ENCODE data around the gene RAB36.

RAB36 gene

GRCh38 chr22:23190526-23190925 lies 45.2 kb downstream of the RAB36 start:
- no peak for TF ChIP-seq CREB1 (IDR thresholded peaks at IDR 0.05; ENCODE audit: low read depth)
- TF ChIP-seq MAX (IDR thresholded peaks at IDR 0.05): no peak
- no peak for TF ChIP-seq FOXM1 (IDR thresholded peaks at IDR 0.05; ENCODE audit: borderline replicate concordance, low read depth)
- no peak for TF ChIP-seq TCF12 (IDR thresholded peaks at IDR 0.05; ENCODE audit: low read depth)
- no peak for TF ChIP-seq CEBPB (IDR thresholded peaks at IDR 0.05)
- TF ChIP-seq EP300 (IDR thresholded peaks at IDR 0.05; ENCODE audit: borderline replicate concordance): no peak
- TF ChIP-seq TAF1 (IDR thresholded peaks at IDR 0.05; ENCODE audit: low read depth): no peak

GRCh38 chr22:23192133-23192532 lies 46.9 kb downstream of the RAB36 start:
- TF ChIP-seq USF1 (IDR thresholded peaks at IDR 0.05) (peak; percentile 78), ZBTB7A (IDR thresholded peaks at IDR 0.05; ENCODE audit: low read depth) (no peak), TCF12 (IDR thresholded peaks at IDR 0.05; ENCODE audit: low read depth) (peak; percentile 95), RAD21 (IDR thresholded peaks at IDR 0.05; ENCODE audit: low read depth) (no peak), TEAD4 (IDR thresholded peaks at IDR 0.05) (peak; percentile 65; the same call in 1 of the 2 replicates), EGR1 (IDR thresholded peaks at IDR 0.05) (peak; percentile 96), TAF1 (IDR thresholded peaks at IDR 0.05; ENCODE audit: low read depth) (no peak), CREB1 (IDR thresholded peaks at IDR 0.05; ENCODE audit: low read depth) (no peak), EP300 (IDR thresholded peaks at IDR 0.05; ENCODE audit: borderline replicate concordance) (peak; percentile 88), REST (IDR thresholded peaks at IDR 0.05; ENCODE audit: low read depth) (no peak), FOXM1 (IDR thresholded peaks at IDR 0.05; ENCODE audit: borderline replicate concordance, low read depth) (no peak), NFIC (IDR thresholded peaks at IDR 0.05) (peak; percentile 82), CEBPB (IDR thresholded peaks at IDR 0.05) (no peak), MAX (IDR thresholded peaks at IDR 0.05) (peak; percentile 75), YY1 (IDR thresholded peaks at IDR 0.05; ENCODE audit: low read depth) (0 out of 2 replicates have a peak, but pooled peaks have one; percentile 23)

GRCh38 chr22:23192558-23192957 lies 47.3 kb downstream of the RAB36 start:
- TF ChIP-seq RAD21 (IDR thresholded peaks at IDR 0.05; ENCODE audit: low read depth): no peak
- no peak for TF ChIP-seq MAX (IDR thresholded peaks at IDR 0.05)
- no peak for TF ChIP-seq YY1 (IDR thresholded peaks at IDR 0.05; ENCODE audit: low read depth)
- no peak for TF ChIP-seq ZBTB7A (IDR thresholded peaks at IDR 0.05; ENCODE audit: low read depth)
- no peak for TF ChIP-seq USF1 (IDR thresholded peaks at IDR 0.05)
- TF ChIP-seq FOXM1 (IDR thresholded peaks at IDR 0.05; ENCODE audit: borderline replicate concordance, low read depth): no peak
- TF ChIP-seq REST (IDR thresholded peaks at IDR 0.05; ENCODE audit: low read depth): no peak
- TF ChIP-seq EP300 (IDR thresholded peaks at IDR 0.05; ENCODE audit: borderline replicate concordance): no peak
- no peak for TF ChIP-seq TEAD4 (IDR thresholded peaks at IDR 0.05)
- TF ChIP-seq CREB1 (IDR thresholded peaks at IDR 0.05; ENCODE audit: low read depth): no peak
- no peak for TF ChIP-seq CEBPB (IDR thresholded peaks at IDR 0.05)
- no peak for TF ChIP-seq EGR1 (IDR thresholded peaks at IDR 0.05)
- no peak for TF ChIP-seq TAF1 (IDR thresholded peaks at IDR 0.05; ENCODE audit: low read depth)
- TF ChIP-seq TCF12 (IDR thresholded peaks at IDR 0.05; ENCODE audit: low read depth): no peak

- TF ChIP-seq TEAD4 (IDR thresholded peaks at IDR 0.05) (no peak), TAF1 (IDR thresholded peaks at IDR 0.05; ENCODE audit: low read depth) (no peak), CEBPB (IDR thresholded peaks at IDR 0.05) (no peak), YY1 (IDR thresholded peaks at IDR 0.05; ENCODE audit: low read depth) (no peak), CREB1 (IDR thresholded peaks at IDR 0.05; ENCODE audit: low read depth) (no peak), TCF12 (IDR thresholded peaks at IDR 0.05; ENCODE audit: low read depth) (no peak), EGR1 (IDR thresholded peaks at IDR 0.05) (no peak), ZBTB7A (IDR thresholded peaks at IDR 0.05; ENCODE audit: low read depth) (no peak)
Measured at GRCh38 chr22:23193196-23193827, 48.0 kb downstream of the RAB36 start.

GRCh38 chr22:23193882-23194281 lies 48.6 kb downstream of the RAB36 start:
- TF ChIP-seq TAF1 (IDR thresholded peaks at IDR 0.05; ENCODE audit: low read depth) (no peak), YY1 (IDR thresholded peaks at IDR 0.05; ENCODE audit: low read depth) (no peak), MAX (IDR thresholded peaks at IDR 0.05) (no peak), EGR1 (IDR thresholded peaks at IDR 0.05) (no peak), REST (IDR thresholded peaks at IDR 0.05; ENCODE audit: low read depth) (no peak), USF1 (IDR thresholded peaks at IDR 0.05) (no peak), CREB1 (IDR thresholded peaks at IDR 0.05; ENCODE audit: low read depth) (no peak), EP300 (IDR thresholded peaks at IDR 0.05; ENCODE audit: borderline replicate concordance) (no peak)
